ENCODE measurements around the gene TMPRSS11F. TPM values are rescaled to one million over a fixed set of nuclear protein-coding genes. Genes with fewer than 3 reads are reported as not detected.

The TMPRSS11F gene
- total and polyA plus RNA-seq, 7 donors = not detected

DNA sequence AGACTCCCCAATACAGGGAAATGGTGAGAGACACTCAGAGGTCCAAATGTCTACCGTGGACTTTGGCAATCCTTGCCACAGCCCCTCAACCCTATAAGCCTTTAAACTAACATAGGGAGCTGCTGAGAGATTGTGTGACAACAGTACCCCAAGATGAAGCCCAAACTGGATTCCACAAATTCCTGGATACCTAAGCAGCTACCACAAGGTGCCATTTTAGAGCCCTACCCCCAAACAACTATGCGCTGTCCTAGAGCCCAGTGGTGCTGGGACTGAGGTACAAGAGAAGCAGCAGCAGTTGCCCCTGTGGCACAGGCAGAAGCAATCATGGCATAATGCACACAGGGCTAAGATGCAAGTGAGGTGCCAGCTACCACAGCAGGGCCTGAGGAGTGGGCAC lies 2.7 kb upstream of the TMPRSS11F start:
- Histone ChIP-seq H3K4me3 (no peak overlapping the region), H3K27ac (no peak overlapping the region), H3K27me3 (ENCODE audit: insufficient read depth in 3 of 3, low read length in 2 of 3) (peaks cover 0 to 1% (median 0%) of the 10 kb centered on the region in 3 donors), H3K36me3 (ENCODE audit: insufficient read depth in 1 of 2, low read depth in 1 of 2) (no peaks in the 10 kb centered on the region), H3K9me3 (no peaks in the 10 kb centered on the region), H3K4me1 (no peaks in the 10 kb centered on the region)
- intact Hi-C loops (cut with DNase I) = no loop called here
- TF ChIP-seq, protein P1, sequence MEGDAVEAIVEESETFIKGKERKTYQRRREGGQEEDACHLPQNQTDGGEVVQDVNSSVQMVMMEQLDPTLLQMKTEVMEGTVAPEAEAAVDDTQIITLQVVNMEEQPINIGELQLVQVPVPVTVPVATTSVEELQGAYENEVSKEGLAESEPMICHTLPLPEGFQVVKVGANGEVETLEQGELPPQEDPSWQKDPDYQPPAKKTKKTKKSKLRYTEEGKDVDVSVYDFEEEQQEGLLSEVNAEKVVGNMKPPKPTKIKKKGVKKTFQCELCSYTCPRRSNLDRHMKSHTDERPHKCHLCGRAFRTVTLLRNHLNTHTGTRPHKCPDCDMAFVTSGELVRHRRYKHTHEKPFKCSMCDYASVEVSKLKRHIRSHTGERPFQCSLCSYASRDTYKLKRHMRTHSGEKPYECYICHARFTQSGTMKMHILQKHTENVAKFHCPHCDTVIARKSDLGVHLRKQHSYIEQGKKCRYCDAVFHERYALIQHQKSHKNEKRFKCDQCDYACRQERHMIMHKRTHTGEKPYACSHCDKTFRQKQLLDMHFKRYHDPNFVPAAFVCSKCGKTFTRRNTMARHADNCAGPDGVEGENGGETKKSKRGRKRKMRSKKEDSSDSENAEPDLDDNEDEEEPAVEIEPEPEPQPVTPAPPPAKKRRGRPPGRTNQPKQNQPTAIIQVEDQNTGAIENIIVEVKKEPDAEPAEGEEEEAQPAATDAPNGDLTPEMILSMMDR (IDR thresholded peaks at IDR 0.05) = no peak
- WGBS, 3 donors = 87 to 93% (median 89%) methylated on average over 2 of the region's 2 CpGs
- DNase-seq = no peak
- no peak for ATAC-seq

DNA sequence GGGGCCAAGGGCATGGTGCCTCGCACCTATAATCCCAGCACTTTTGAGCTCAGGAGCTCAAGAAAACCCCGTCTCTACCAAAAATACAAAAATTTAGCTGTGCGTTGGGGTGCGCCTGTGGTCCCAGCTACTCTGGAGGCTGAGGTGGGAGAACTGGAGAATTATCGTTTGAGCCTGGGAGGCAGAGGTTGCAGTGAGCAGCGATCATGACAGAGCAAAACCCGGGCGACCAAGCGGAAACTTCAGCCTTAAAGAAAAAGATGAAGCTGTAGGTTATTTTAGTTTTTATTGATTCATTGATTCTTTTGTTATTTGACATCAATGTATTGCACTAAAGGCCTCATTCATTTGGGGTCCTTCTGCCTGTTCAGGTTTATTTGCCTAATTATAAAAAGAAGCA lies 5.4 kb downstream of the TMPRSS11F start:
- H3K9me3 ChIP-seq = no peaks in the 10 kb centered on the region
- DNase-seq (no peak), ATAC-seq (no peak)
- WGBS, 3 donors = 93 to 97% (median 94%) methylated on average over 9 of the region's 9 CpGs
- H3K27ac ChIP-seq = no peak overlapping the region
- H3K27me3 ChIP-seq (ENCODE audit: insufficient read depth in 3 of 3, low read length in 2 of 3) = no peaks in the 10 kb centered on the region
- TF ChIP-seq, protein P1 (IDR thresholded peaks at IDR 0.05) = no peak
- intact Hi-C loops (cut with DNase I) = no loop called here
- no peak overlapping the region for H3K4me3 ChIP-seq
- H3K4me1 ChIP-seq = no peaks in the 10 kb centered on the region
- H3K36me3 ChIP-seq (ENCODE audit: insufficient read depth in 1 of 2, low read depth in 1 of 2) = no peaks in the 10 kb centered on the region

DNA sequence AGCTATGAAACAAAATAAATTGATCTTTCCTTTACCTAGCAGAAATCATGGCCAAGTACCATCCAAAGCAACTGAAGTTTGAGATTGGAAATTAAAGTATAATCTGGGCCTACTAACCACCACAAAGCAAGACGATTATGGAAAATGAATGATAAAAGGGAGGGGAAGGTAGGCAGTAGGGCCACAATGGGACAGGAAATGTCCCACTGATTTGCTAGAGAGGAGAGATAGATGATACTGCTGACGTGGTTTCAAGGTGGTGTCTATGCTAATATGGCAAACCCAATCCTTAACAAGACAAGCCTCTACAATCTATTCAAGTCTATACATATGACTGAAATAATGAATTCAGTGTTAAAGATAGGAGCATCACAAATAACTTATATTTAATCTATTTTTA lies 6.1 kb downstream of the TMPRSS11F start:
- H3K4me3 ChIP-seq = no peak overlapping the region
- H3K27me3 ChIP-seq (ENCODE audit: insufficient read depth in 3 of 3, low read length in 2 of 3) = no peaks in the 10 kb centered on the region
- DNase-seq (no peak), ATAC-seq (no peak)
- TF ChIP-seq, protein P1 (IDR thresholded peaks at IDR 0.05) = no peak
- no peaks in the 10 kb centered on the region for H3K9me3 ChIP-seq
- H3K4me1 ChIP-seq = no peaks in the 10 kb centered on the region
- intact Hi-C loops (cut with DNase I) = no loop called here
- H3K36me3 ChIP-seq (ENCODE audit: insufficient read depth in 1 of 2, low read depth in 1 of 2) = no peaks in the 10 kb centered on the region
- H3K27ac ChIP-seq = no peak overlapping the region
- 69 to 75% (median 74%) methylated on average over 2 of the region's 2 CpGs for WGBS, 3 donors

DNA sequence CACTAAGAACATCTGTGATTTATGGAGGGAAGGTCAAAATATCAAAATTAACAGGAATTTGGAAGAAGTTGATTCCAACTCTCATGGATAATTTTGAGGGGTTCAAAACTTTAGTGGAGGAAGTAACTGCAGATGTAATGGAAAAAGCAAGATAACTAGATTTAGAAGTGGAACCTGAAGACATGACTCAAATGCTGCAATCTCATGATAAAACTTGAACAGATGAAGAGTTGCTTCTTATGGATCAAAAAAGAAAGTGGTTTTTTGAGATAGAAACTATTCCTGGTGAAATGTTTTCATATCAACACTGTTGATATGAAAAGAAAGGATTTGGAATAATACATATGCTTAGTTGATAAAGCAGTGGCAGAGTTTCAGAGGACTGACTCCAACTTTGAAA lies 9.7 kb downstream of the TMPRSS11F start:
- no peaks in the 10 kb centered on the region for H3K4me1 ChIP-seq
- no peaks in the 10 kb centered on the region for H3K27me3 ChIP-seq (ENCODE audit: insufficient read depth in 3 of 3, low read length in 2 of 3)
- H3K36me3 ChIP-seq (ENCODE audit: insufficient read depth in 1 of 2, low read depth in 1 of 2) = no peaks in the 10 kb centered on the region
- ATAC-seq (no peak), DNase-seq (no peak)
- TF ChIP-seq, protein P1 (IDR thresholded peaks at IDR 0.05) = no peak
- H3K9me3 ChIP-seq = peaks cover 5% of the 10 kb centered on the region
- no peak overlapping the region for H3K27ac ChIP-seq
- intact Hi-C loops (cut with DNase I) = no loop called here
- H3K4me3 ChIP-seq = no peak overlapping the region

DNA sequence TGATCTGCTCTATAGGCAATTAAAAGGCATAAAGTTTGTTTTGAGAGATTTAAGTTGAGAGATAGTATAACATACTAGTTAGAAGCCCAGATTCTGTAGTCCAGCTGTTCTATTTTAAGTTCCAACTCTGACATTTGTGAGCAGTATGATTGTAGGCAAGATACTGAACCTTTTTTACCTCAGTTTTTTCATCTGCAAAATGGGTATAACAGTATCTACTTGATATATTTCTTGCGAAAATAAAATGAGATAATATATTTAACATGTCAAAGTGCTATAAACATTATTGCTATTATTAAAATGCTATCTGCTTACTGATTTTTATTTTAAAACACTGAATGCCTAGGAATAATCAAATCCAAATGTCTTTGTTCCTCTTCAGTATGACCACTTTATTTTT lies 19.2 kb downstream of the TMPRSS11F start:
- intact Hi-C loops (cut with DNase I) = no loop called here
- peaks cover 2% of the 10 kb centered on the region for H3K9me3 ChIP-seq

More for the DNA sequence above, 19.2 kb downstream of the TMPRSS11F start:
- ATAC-seq = no peak
- Histone ChIP-seq H3K27ac (no peak overlapping the region), H3K4me1 (no peaks in the 10 kb centered on the region), H3K27me3 (ENCODE audit: insufficient read depth in 3 of 3, low read length in 2 of 3) (peaks cover 0 to 1% (median 0%) of the 10 kb centered on the region in 3 donors), H3K36me3 (ENCODE audit: insufficient read depth in 1 of 2, low read depth in 1 of 2) (no peaks in the 10 kb centered on the region), H3K4me3 (no peak overlapping the region)
- WGBS, 3 donors = 92 to 100% (median 98%) methylated on average over 1 of the region's 1 CpG
- TF ChIP-seq, protein P1 (IDR thresholded peaks at IDR 0.05) = no peak
- no peak for DNase-seq
